Epithelial cell of proximal tubule (primary cell): Measurements from ENCODE around the gene SCUBE2. TPM values are rescaled to one million over a fixed set of nuclear protein-coding genes. Genes with fewer than 3 reads are reported as not detected.
A peak's percentile ranks its signal among the peaks of the same experiment; 100 is the strongest.

ENCODE experiments used
- DNase-seq: peaks from one replicate; pipeline ENCODE4 v3.0.0-alpha.2; 2011; ENCODE audit warnings: low read depth
- H3K4me3 ChIP-seq: 2 replicates; pipeline ENCODE4 v1.5.1; 2011; ENCODE audit warnings: low read depth, mild to moderate bottlenecking, low read length
- total RNA-seq: library from RNA; depleted of rRNA; stranded (reverse); fragments of >200 nt; gene quantifications from 2 replicates; pipeline ENCODE4 v1.2.3, GENCODE V29; 2015
- TF ChIP-seq, protein P1 (sequence below): conservative IDR thresholded peaks from 2 replicates; pipeline ENCODE4 v1.5.1; 2012; ENCODE audit warnings: low read depth, mild to moderate bottlenecking, low read length

Gene SCUBE2
- total RNA-seq, 1 donor from 2014 or later = 0.17 TPM

DNA sequence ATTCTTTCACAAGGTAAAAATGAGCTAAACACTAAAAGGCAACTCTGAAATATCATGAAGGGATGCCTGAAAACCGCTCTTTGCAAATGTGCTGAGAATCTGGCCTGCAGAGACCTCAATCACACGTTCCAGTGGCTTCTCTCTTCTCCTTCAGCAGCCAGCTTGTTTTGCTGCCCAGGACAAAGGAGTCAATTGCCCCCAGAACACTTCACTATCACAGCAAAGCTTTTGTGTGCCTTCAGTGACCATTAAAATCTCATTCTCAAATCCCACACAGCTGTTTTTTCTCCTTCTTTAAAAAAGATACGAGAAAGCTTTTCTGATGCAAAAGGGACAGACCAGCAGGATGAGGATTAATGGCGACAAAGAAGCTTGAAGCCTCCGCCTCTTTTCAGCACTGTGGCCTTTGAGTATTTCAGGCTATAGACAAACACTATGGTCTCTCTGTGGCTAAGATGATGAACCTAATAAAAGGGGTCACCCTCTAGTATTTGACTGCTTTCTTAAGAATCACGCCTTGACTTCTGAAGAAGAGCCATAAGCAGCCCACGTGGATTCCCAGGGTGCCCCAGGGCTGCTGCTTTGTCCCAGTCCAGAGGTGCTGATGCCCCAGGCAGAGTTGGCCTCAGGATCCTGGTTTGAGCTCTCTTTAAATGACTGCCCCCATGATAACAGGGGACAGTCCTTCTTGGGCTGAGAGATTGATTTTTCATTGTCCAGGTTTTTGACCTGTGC is 54.2 kb downstream of the SCUBE2 start:
- no peak overlapping the region for H3K4me3 ChIP-seq
- DNase-seq = no peak
- TF ChIP-seq, protein P1, sequence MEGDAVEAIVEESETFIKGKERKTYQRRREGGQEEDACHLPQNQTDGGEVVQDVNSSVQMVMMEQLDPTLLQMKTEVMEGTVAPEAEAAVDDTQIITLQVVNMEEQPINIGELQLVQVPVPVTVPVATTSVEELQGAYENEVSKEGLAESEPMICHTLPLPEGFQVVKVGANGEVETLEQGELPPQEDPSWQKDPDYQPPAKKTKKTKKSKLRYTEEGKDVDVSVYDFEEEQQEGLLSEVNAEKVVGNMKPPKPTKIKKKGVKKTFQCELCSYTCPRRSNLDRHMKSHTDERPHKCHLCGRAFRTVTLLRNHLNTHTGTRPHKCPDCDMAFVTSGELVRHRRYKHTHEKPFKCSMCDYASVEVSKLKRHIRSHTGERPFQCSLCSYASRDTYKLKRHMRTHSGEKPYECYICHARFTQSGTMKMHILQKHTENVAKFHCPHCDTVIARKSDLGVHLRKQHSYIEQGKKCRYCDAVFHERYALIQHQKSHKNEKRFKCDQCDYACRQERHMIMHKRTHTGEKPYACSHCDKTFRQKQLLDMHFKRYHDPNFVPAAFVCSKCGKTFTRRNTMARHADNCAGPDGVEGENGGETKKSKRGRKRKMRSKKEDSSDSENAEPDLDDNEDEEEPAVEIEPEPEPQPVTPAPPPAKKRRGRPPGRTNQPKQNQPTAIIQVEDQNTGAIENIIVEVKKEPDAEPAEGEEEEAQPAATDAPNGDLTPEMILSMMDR = no peak

DNA sequence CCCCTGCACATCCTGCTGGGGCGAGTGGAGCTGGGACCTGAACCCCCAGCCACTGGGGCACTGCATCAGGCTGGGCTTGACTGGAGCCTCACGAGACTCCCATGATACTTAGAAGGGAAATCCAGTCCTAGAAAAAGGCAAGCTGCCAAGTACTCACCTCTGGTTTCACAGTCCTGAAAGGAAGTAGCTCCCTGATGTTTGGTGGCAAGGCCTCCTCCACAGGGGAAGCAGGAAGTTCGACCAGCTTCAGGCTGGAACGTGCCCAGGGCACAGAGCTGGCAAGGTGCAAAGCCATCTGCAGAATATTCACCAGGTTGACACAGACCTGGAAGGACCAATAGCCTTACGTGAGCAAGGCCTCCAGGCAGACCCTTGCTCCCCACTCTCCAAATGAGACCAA is 60.8 kb downstream of the SCUBE2 start:
- H3K4me3 ChIP-seq = no peak overlapping the region
- no peak for DNase-seq
- TF ChIP-seq, protein P1 = no peak

DNA sequence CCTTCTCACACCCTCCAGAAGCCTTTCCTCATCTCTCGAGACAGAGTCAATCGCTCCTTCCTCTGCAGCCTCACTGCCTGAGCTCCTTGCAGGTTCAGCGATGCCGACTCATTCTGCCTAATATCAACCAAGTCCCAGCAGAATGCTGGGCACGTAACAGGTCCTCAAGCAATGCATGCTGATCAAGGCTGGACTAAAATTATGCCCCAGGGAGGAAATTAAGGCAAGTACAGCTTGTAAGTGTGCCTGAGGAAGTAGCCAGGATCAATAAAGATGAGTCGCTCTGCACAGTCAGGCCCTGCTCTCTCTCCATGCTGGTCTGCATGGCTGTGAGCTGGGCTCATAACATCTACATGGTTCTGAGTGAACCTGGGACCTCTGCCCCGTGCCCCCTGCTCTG is 62.0 kb downstream of the SCUBE2 start:
- no peak for DNase-seq
- TF ChIP-seq, protein P1 = no peak
- H3K4me3 ChIP-seq = no peak overlapping the region

DNA sequence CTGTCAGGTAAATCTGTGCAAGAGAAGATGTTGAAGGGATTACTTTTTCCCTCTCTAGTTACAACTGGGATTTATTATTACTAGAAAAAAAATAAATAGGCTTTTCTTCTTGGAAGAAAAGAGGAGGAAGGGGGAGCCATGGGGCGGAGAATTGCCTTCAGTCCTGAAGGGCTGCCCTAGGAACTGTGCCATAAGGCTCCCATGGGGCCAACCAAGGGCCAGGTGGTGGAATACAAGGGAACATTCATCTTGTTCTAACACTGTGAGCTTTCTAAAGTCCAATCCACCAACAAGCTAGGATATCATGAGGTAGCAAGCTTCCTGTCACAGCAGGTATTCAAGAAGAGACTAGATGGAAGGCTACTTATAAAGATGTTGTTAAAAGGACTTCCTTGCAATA is 62.8 kb downstream of the SCUBE2 start:
- H3K4me3 ChIP-seq = no peak overlapping the region
- no peak for DNase-seq
- TF ChIP-seq, protein P1 = no peak

DNA sequence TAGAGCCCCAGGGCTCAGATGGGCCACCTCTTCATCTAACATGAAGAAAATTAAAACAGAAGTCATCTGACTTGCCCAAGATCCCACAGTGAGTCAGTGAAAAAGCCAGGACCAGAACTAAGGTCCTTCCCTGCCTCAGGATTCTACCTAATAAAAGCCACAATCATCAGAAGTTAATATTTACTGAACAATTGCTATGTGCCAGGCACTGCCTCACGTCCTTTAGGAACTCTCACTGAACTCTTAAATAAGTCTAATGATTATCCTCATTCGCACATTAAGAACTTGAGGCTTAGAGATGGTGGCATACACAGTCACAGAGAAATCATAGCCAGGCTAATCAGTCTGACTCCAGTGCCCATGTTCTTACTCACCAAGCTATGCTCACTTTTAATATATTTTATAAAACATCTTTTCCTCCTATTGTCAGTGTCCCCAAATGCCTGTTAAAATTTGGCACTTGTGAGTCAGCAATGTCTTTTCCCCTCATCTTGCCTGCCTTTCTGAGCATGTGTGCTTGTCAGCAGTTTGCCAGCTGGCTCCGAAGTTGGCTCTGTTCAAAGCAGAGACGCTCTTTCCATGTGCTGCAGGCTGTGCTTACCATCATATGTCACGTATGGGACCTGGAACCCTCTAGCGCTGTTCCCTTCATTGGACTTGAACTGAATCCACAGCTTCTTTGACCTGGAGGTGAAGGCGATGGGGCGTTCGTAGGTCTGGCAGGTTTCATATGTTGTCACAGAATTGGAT is 66.1 kb downstream of the SCUBE2 start:
- H3K4me3 ChIP-seq = no peak overlapping the region
- DNase-seq = peak; percentile 33
- TF ChIP-seq, protein P1 = no peak

DNA sequence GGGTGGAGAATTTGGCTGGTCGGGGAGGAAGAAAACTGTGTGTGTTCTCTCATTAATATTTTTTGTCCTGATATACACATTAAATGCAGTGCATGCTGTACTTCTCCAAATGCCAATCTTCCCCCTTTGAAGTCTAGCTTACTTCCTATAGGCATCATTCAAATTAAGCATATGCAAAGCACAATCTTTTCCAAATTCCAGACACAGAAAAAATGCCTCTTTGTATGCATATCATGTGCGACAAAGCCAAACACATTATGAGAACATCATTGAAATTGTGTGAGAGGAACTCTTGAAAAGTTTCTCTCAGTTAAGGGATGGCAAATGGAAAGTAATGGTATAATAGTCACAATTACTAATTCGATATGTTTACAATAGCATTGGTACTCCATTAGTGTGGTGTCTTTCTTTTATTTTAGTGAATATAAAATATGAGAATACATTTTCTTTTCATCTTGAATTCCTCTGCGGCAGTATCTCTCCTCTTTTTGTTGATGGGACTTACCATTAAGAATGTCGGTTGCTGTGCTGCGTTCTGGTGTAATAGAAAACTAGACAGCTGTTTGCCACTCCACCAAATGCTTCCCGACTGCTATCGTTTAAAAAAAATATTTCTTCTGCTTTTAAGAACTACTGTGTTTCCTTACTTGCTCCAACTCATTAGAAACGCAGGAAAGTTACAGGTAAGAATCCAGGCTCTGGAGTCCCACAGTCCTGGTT is 68.3 kb downstream of the SCUBE2 start:
- TF ChIP-seq, protein P1 = no peak
- no peak overlapping the region for H3K4me3 ChIP-seq
- DNase-seq = no peak
